ENCODE data around the gene ZC3HAV1L. TPM values are rescaled to one million over a fixed set of nuclear protein-coding genes. Genes with fewer than 3 reads are reported as not detected.

Gene ZC3HAV1L
- total RNA-seq, 4 donors from 2014 or later = 7.3 to 12.4 (median 10.2) TPM

DNA sequence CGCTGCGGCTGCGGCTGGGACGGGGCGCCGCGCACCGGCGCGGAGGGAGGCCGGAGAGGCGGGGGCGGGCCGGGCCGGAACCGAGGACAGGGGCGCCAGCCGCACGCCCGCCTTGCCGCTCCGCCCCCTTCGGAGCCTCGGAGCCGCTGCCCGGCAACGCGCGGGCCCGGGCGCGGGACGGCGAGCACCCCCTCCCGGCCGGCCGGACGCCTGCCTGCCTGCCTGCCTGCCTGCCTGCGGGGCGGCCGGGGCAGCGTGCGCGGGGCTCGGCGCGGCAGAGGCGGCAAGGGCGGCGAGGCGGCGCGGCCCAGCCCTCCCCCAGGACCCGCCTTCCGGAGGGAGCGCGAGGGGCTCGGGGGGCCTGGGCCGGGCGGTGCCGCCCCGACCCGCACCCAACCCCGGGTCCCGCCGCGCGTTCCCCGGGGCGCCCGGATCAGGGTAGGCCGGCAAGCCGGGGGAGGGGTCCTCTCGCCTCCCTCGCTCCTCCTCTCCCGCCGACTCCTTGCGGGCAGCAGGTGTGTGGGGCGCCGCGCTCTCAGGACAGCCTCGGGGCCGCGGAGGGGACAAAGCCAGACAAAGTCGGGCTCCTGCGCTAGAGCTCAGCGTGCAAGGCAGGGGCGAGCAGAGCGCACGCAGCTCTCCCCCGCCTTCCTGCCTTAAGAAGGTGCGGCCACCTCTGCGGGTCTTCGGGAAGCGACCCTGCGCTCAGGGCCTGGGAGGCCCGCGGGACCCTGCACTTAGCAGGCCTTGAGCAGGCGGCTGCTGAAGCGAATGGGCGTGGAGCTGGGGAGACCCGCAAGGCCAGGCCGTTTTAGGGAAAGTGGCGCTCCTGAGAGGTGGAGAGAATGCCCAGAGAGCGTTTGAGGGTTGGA lies 54.3 kb downstream of the ZC3HAV1L start, which contains the start of gene KIAA1549:
KIAA1549 (minus strand) TSS at position 58 of the 872 bp plus-strand sequence. CDS start 120 bp downstream, outside the sequence.
- H3K27me3 ChIP-seq = no peaks in the 10 kb centered on the region
- peaks cover 0 to 22% (median 12%) of the 10 kb centered on the region in 3 donors for H3K4me1 ChIP-seq
- 0 to 2% methylated on average over 4 to 6 of the region's 105 CpGs for WGBS, 2 donors (ENCODE audit: low coverage in 1 of 2)
- peak within 1 kb of the TSS; percentile 38 to 68 for H3K4me3 ChIP-seq
- TF ChIP-seq POLR2AphosphoS5 (IDR thresholded peaks at IDR 0.05) (no peak), POLR2A (IDR thresholded peaks at IDR 0.05) (peak in 1 of 2 donors; percentile 8), EP300 (IDR thresholded peaks at IDR 0.05) (no peak)
- TF ChIP-seq, protein P1, sequence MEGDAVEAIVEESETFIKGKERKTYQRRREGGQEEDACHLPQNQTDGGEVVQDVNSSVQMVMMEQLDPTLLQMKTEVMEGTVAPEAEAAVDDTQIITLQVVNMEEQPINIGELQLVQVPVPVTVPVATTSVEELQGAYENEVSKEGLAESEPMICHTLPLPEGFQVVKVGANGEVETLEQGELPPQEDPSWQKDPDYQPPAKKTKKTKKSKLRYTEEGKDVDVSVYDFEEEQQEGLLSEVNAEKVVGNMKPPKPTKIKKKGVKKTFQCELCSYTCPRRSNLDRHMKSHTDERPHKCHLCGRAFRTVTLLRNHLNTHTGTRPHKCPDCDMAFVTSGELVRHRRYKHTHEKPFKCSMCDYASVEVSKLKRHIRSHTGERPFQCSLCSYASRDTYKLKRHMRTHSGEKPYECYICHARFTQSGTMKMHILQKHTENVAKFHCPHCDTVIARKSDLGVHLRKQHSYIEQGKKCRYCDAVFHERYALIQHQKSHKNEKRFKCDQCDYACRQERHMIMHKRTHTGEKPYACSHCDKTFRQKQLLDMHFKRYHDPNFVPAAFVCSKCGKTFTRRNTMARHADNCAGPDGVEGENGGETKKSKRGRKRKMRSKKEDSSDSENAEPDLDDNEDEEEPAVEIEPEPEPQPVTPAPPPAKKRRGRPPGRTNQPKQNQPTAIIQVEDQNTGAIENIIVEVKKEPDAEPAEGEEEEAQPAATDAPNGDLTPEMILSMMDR (IDR thresholded peaks at IDR 0.05) = peak in 2 of 4 experiments; percentile 38
- H3K9me3 ChIP-seq = no peaks in the 10 kb centered on the region
- H3K27ac ChIP-seq = peak within 1 kb of the TSS in 3 of 4 donors; percentile 66 to 78 (median 73)
- no peaks in the 10 kb centered on the region for H3K36me3 ChIP-seq
- peak; percentile 97 for ATAC-seq

DNA sequence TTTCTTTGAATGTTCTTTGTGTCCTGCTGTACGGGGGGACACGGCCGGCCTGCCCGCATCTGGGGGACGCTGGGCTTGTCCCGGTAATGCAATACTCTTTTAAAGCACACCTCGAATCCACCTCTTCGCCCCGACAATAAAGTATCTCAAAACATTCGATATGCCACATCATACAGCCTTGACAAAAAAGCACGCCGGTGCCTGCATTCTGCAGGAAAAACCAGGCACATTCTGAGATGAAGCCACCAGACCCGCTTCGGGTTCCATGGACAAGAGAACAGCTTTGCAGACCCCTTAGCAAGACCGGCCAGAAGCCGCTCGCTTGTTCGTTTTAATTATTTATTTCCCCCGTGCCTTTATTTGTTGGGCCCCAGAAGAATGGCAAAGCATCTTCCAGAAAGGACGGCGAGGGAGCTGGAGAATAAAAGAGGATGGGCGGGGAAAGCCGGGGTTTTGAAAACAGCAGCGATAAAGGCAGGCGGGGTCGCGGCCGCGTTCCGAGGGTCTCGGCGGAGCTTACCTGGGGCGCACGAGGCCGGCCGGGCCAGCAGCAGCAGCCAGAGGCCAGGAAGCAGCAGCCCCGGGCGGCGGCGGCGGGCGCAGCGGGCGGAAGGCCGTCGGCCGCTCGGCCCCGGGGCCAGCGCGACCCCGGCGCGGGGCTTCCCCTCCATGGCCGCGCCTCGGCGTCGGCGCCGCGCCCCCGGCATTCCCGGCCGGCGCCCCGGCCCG lies 55.1 kb downstream of the ZC3HAV1L start:
- Histone ChIP-seq H3K36me3 (no peaks in the 10 kb centered on the region), H3K9me3 (no peaks in the 10 kb centered on the region), H3K27ac (peak overlapping the region in 1 of 4 donors; percentile 64), H3K4me3 (peak overlapping the region; percentile 20 to 68), H3K4me1 (peaks cover 0 to 22% (median 12%) of the 10 kb centered on the region in 3 donors), H3K27me3 (no peaks in the 10 kb centered on the region)
- 0 to 1% methylated on average over 25 to 31 of the region's 68 CpGs for WGBS, 2 donors (ENCODE audit: low coverage in 1 of 2)
- TF ChIP-seq EP300 (IDR thresholded peaks at IDR 0.05) = no peak
- TF ChIP-seq, protein P1 (IDR thresholded peaks at IDR 0.05) = no peak
- TF ChIP-seq POLR2A (IDR thresholded peaks at IDR 0.05) = no peak
- no peak for TF ChIP-seq POLR2AphosphoS5 (IDR thresholded peaks at IDR 0.05)
- peak; percentile 30 for ATAC-seq

DNA sequence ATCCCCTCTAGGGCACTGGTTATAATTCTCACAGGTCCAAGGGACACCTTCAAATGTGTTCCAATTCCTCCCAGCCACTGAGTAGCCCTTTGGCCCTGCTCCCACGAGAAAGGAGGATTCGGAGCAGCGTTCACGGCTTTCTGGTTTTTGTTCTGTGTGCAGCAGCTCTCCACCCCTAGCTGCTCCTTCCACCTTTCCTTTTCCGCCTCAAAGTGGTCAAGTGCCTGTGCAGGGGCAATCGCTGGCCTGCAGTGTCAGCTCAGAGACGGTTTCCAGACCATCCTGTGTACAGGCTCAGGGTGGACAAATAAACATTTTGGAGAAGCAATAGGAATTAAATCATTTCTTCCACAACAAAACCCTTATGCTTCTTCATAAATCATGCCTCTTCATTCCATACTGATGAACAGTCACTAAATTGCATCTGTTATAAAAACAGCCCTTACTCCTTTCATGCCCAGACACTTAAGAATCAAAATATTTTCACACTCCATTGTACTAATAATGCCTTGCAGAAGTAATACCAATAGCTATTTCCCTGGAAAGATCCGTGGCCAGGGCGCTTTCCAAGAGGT lies 55.8 kb downstream of the ZC3HAV1L start:
- Histone ChIP-seq H3K4me1 (peaks cover 0 to 22% (median 12%) of the 10 kb centered on the region in 3 donors), H3K27ac (peak overlapping the region in 1 of 4 donors; percentile 64), H3K27me3 (no peaks in the 10 kb centered on the region), H3K36me3 (no peaks in the 10 kb centered on the region), H3K9me3 (no peaks in the 10 kb centered on the region), H3K4me3 (peak overlapping the region in 1 of 2 donors; percentile 68)
- ATAC-seq = no peak
- 22 to 25% methylated on average over 7 to 9 of the region's 9 CpGs for WGBS, 2 donors (ENCODE audit: low coverage in 1 of 2)
- TF ChIP-seq POLR2A (IDR thresholded peaks at IDR 0.05) (no peak), POLR2AphosphoS5 (IDR thresholded peaks at IDR 0.05) (no peak), EP300 (IDR thresholded peaks at IDR 0.05) (no peak)
- TF ChIP-seq, protein P1 (IDR thresholded peaks at IDR 0.05) = no peak

DNA sequence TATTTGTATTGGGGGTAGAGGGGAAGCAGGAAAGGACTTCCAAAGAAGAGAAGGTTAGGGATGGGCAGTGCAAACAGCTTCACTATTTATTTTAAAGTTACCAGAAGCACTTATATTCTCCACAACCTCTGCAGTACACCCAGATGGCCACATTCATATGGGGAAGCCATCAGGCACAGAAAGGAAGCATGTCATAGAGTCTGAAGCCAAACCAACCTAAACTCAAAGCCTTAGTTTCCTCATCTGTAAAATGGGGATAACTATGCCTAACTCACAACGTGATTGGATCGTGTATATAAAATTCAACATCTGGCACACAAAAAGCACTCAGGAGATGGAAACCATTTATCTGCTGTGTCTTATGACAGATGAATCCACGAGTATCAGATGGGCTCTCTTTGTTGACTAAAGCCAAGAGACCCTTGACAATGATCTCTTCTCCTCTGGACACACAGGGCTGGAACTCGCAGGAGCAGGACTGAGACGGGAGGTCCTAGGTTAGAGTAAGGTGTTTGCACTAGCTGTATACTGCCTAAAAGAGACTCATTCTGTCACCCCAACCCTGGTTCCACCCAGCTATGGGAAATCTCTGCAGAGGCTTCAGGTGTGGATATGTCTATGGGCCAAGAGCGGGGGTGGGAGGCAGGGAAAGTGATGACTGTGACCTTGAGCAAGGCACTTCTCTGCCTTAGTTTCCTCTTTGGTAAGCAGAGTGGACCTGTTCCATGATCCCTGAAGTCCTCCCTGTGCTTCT lies 56.4 kb downstream of the ZC3HAV1L start:
- Histone ChIP-seq H3K36me3 (no peaks in the 10 kb centered on the region), H3K27me3 (no peaks in the 10 kb centered on the region), H3K9me3 (no peaks in the 10 kb centered on the region), H3K27ac (no peak overlapping the region), H3K4me1 (peaks cover 0 to 22% (median 12%) of the 10 kb centered on the region in 3 donors), H3K4me3 (peak overlapping the region in 1 of 2 donors; percentile 68)
- TF ChIP-seq, protein P1 (IDR thresholded peaks at IDR 0.05) = no peak
- TF ChIP-seq POLR2AphosphoS5 (IDR thresholded peaks at IDR 0.05) (no peak), POLR2A (IDR thresholded peaks at IDR 0.05) (no peak), EP300 (IDR thresholded peaks at IDR 0.05) (no peak)
- WGBS, 2 donors (ENCODE audit: low coverage in 1 of 2) = 86 to 100% methylated on average over 5 of the region's 6 CpGs
- no peak for ATAC-seq
